Aorta (tissue), 5 donors: ENCODE results near the gene NMNAT1. TPM values are rescaled to one million over a fixed set of nuclear protein-coding genes. Genes with fewer than 3 reads are reported as not detected.
A peak's percentile ranks its signal among the peaks of the same experiment; 100 is the strongest.

ENCODE experiments used
- ATAC-seq: fragments of 200-7000 bp; cut with Tn5 transposase; one replicate; pipeline ENCODE4 v1.9.1; 2022; ENCODE audit warnings: moderate library complexity; ENCODE audit not compliant: low FRiP score
- DNase-seq, 2 donors: peaks; one replicate each; pipeline ENCODE4 v3.0.0-alpha.2; 2020
- H3K27ac ChIP-seq, 2 donors: one replicate each; pipeline ENCODE4 v1.5.1; 2013; ENCODE audit warnings: low read length in 2 of 2, mild to moderate bottlenecking in 2 of 2, moderate library complexity in 2 of 2, control low read depth in 1 of 2, inconsistent platforms in 1 of 2, low read depth in 1 of 2
- H3K27me3 ChIP-seq, 2 donors: one replicate each; pipeline ENCODE4 v1.6.1; 2013; ENCODE audit warnings: control low read depth in 1 of 2, low read length in 1 of 2, mild to moderate bottlenecking in 1 of 2, moderate library complexity in 1 of 2; ENCODE audit not compliant: insufficient read depth in 2 of 2, control insufficient read depth in 1 of 2
- H3K36me3 ChIP-seq, 2 donors: one replicate each; pipeline ENCODE4 v1.6.1; 2013; ENCODE audit warnings: control low read depth in 1 of 2, low read length in 1 of 2, mild to moderate bottlenecking in 1 of 2; ENCODE audit not compliant: insufficient read depth in 2 of 2, control insufficient read depth in 1 of 2
- H3K4me1 ChIP-seq, 2 donors: one replicate each; pipeline ENCODE4 v1.6.1; 2013; ENCODE audit warnings: low read length in 2 of 2, control low read depth in 1 of 2, mild to moderate bottlenecking in 1 of 2, moderate library complexity in 1 of 2; ENCODE audit not compliant: insufficient read depth in 2 of 2, control insufficient read depth in 1 of 2
- H3K4me3 ChIP-seq, 2 donors: one replicate each; pipeline ENCODE4 v1.5.1; 2013; ENCODE audit warnings: low read length in 2 of 2, control low read depth in 1 of 2, mild to moderate bottlenecking in 1 of 2
- H3K9me3 ChIP-seq: one replicate; pipeline ENCODE4 v1.6.1; 2013; ENCODE audit warnings: mild to moderate bottlenecking, low read length; ENCODE audit not compliant: control insufficient read depth
- WGBS, 2 donors: extraction: QIAGEN DNeasy Blood & Tissue Kit; methylation state at CpG; one replicate each; pipeline ENCODE4 v1.1.7; 2013; 5-methylcytosine and 5-hydroxymethylcytosine counted together
- intact Hi-C, 2 donors: fragments of 100-400 bp; cut with DNase I; formaldehyde crosslinking; loops; one replicate each; pipeline versions ENCODE4 v1.14.2 to v1.15.0; 2022
- polyA plus RNA-seq, 2 donors: library from polyadenylated mRNA; stranded (reverse); fragments of 200-250 nt; gene quantifications; one replicate each; pipeline ENCODE4 v1.2.3, GENCODE V29; 2013
- total RNA-seq, 2 donors: library from RNA; stranded (reverse); fragmentation: NEBNext Ultra II Directional; extraction: Animal tissue kit (Norgen Biotek cat#: 25700); gene quantifications; one replicate each; pipeline ENCODE4 v1.2.1, GENCODE V29; 2021
- donor health status: healthy with polysubstance abuse.
- donor health status: Bipolar disorder and iron deficiency.
- donor health status: DM: no; HTN: no; CAD: no.
- donor health status: DM: no; HTN: no; CAD: no.
- donor health status: DM: yes; HTN: yes; CAD: no.

The NMNAT1 gene
- total and polyA plus RNA-seq, 4 donors, result 3.3 to 11.2 (median 5.1) TPM

DNA sequence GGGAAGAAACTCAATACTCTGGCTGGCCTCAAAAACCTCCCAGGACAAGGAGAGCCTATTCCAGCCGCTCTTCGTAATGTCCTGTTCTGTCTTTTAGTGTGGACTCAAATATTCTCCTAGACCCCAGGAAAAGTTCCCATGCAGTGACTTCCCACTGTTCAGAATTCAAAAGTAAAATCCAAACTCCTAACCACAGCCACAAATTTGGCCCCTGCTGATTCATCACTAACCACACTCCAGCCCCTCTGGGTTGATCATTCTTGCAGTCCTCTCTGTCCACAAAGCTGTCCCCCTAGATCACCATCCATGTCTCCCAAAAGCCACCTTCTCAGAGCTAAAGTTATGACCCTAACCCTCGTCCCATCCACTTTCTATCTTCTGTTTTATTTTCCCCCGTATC is 38.3 kb upstream of the NMNAT1 start:
- intact Hi-C loops, result no loop called here
- no peak overlapping the region for H3K27ac ChIP-seq
- ATAC-seq (no peak), DNase-seq (no peak)
- no peaks in the 10 kb centered on the region for H3K27me3 ChIP-seq
- WGBS, 2 donors, result 83 to 87% methylated on average over 4 of the region's 4 CpGs
- H3K36me3 ChIP-seq, result no peaks in the 10 kb centered on the region
- H3K4me1 ChIP-seq, result peaks cover 0 to 4% of the 10 kb centered on the region in 2 donors
- H3K4me3 ChIP-seq, result no peak overlapping the region
- no peaks in the 10 kb centered on the region for H3K9me3 ChIP-seq

DNA sequence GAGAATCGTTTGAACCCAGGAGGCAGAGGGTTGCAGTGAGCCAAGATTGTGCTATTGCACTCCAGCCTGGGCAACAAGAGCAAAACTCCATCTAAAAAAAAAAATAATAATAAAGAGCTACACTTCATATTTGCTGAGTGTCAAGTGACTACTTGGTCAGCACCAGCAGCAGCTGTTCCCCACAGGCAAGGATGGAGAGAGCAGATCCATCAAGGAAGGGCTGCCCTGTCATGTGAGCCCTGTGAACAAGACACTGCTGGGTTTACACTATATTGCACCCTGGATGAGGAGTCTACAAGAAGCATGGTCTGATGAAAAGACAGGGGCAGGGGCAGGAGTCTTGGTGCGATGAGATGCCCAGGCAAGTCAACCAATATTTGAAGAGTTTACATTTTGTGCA is 36.8 kb upstream of the NMNAT1 start:
- 84 to 94% methylated on average over 2 of the region's 2 CpGs for WGBS, 2 donors
- intact Hi-C loops, result no loop called here
- Histone ChIP-seq H3K36me3 (no peaks in the 10 kb centered on the region), H3K27ac (no peak overlapping the region), H3K4me3 (no peak overlapping the region), H3K27me3 (no peaks in the 10 kb centered on the region), H3K9me3 (no peaks in the 10 kb centered on the region), H3K4me1 (peaks cover 0 to 4% of the 10 kb centered on the region in 2 donors)
- ATAC-seq (no peak), DNase-seq (no peak)

DNA sequence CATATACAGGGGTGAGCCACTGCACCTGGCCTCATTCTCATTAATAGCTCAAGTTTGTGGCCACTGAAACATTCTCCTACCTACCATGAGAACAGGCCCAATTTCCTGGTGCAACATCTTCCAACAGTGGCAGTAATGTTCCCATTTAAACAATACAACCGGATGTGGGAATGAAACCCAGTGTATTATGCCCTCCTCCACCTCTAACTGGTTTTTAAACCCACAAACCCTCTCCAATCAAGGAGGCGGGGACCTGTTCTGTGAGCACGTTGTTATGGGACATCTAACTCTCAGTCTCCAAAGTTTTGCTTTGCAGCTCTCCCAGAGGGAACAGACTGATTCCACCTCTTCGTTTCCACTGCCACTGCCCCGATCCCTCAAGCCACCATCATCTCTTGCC is 35.8 kb upstream of the NMNAT1 start:
- Histone ChIP-seq H3K9me3 (no peaks in the 10 kb centered on the region), H3K4me3 (no peak overlapping the region), H3K27me3 (no peaks in the 10 kb centered on the region), H3K4me1 (peaks cover 0 to 4% of the 10 kb centered on the region in 2 donors), H3K36me3 (no peaks in the 10 kb centered on the region), H3K27ac (no peak overlapping the region)
- intact Hi-C loops, result no loop called here
- no peak for ATAC-seq
- DNase-seq, result no peak
- 60 to 73% methylated on average over 5 of the region's 5 CpGs for WGBS, 2 donors

DNA sequence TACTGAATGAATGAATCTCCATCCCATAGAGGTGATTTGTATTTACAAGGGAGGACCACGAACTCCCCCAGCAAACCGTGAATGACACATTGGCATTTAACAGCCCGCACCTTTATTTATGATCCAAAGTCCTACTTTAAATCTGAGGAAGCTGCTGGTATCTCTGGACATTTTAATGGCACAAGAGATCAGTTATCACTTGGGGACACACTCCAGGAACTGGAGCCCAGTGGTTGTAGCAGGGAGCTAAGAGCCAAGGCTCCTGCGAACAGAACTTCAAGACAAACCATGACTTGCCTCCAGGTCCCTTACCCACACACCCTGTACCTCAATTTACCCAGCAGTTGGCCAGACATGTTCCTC is 34.4 kb upstream of the NMNAT1 start:
- H3K27me3 ChIP-seq, result no peaks in the 10 kb centered on the region
- H3K27ac ChIP-seq, result no peak overlapping the region
- peaks cover 0 to 2% of the 10 kb centered on the region in 2 donors for H3K4me1 ChIP-seq
- H3K9me3 ChIP-seq, result no peaks in the 10 kb centered on the region
- intact Hi-C loops, result no loop called here
- peak overlapping the region in 1 of 2 donors; percentile 85 for H3K4me3 ChIP-seq
- DNase-seq (no peak), ATAC-seq (no peak)
- H3K36me3 ChIP-seq, result no peaks in the 10 kb centered on the region
- WGBS, 2 donors, result 68 to 71% methylated on average over 4 of the region's 4 CpGs

DNA sequence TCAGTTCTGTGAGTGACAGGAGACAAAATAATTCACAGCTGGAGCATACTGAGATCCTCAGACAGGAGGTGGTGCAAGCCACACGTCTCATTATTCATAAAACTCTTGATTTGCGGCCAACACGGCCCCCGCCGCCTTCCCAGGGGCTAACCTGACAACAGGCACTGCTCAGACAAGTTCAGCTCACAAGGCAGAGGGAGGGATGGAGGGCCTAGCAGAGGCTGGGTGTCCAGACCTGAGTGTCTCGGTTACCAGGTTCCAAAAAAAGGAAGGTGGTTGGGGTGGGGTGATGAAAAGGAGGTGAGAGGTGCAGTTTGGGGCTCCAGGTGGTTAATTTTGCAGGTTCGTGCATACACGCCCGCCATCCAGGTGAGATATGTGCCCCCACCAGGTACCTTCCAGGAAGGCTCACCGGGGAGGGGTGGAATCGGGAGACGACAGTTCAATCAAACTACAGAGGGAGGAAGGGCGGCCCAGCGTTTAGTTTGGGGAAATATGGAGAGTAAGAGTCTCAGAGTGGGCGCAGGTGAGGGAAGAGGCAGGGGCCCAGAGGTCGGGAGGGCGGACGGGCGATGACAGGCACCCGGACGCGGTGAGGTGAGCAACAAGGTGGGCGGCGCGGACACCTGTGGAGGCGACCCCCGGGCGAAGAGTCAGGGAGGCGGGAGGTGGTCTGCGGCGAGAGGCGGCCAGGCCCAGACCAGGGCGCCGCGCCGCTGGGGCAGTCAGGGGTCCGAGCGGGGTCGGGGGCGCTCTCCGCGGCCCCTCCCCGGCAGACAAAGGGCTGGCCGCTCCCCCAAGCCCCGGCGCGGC is 33.8 kb upstream of the NMNAT1 start:
- intact Hi-C loops, result no loop called here
- 0 to 2% methylated on average over 37 to 47 of the region's 47 CpGs for WGBS, 2 donors

DNA sequence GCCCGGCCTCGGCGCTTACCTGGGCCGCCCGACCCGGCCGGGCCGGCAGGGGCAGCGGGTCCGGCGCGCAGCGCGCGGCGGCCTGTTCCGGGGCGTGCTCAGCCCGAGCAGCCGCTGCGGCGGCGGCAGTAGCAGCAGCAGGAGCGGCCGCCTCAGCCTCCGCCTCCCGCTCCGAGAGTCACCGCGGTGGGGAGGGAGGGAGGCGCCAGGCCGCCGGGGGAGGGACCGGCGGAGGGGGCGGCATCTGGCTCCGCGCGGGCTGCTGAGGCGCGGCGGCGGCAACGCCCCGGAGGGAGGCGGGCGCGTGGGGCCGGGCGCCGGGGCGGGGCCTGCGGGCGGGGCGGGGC is 33.2 kb upstream of the NMNAT1 start, which contains the start of gene CTNNBIP1:
Gene CTNNBIP1 (minus strand): TSS at position 194 of the 347 bp plus-strand sequence. CDS start 38,205 bp downstream, outside the sequence.
- H3K4me1 ChIP-seq, result no peaks in the 10 kb centered on the region
- no peaks in the 10 kb centered on the region for H3K27me3 ChIP-seq
- no peak for ATAC-seq
- WGBS, 2 donors, result 1% methylated on average over 25 to 55 of the region's 55 CpGs
- intact Hi-C loops, result no loop called here
- peak within 1 kb of the TSS; percentile 85 to 90 for H3K4me3 ChIP-seq
- peak within 1 kb of the TSS; percentile 85 to 94 for H3K27ac ChIP-seq
- no peak for DNase-seq
- no peaks in the 10 kb centered on the region for H3K36me3 ChIP-seq
- no peaks in the 10 kb centered on the region for H3K9me3 ChIP-seq

More for the DNA sequence above, 33.8 kb upstream of the NMNAT1 start:
- no peaks in the 10 kb centered on the region for H3K4me1 ChIP-seq
- H3K4me3 ChIP-seq, result peak overlapping the region; percentile 85 to 90
- no peaks in the 10 kb centered on the region for H3K36me3 ChIP-seq
- DNase-seq, result peak; percentile 60 to 82
- ATAC-seq, result no peak
- no peaks in the 10 kb centered on the region for H3K9me3 ChIP-seq
- H3K27me3 ChIP-seq, result no peaks in the 10 kb centered on the region
- no peak overlapping the region for H3K27ac ChIP-seq

DNA sequence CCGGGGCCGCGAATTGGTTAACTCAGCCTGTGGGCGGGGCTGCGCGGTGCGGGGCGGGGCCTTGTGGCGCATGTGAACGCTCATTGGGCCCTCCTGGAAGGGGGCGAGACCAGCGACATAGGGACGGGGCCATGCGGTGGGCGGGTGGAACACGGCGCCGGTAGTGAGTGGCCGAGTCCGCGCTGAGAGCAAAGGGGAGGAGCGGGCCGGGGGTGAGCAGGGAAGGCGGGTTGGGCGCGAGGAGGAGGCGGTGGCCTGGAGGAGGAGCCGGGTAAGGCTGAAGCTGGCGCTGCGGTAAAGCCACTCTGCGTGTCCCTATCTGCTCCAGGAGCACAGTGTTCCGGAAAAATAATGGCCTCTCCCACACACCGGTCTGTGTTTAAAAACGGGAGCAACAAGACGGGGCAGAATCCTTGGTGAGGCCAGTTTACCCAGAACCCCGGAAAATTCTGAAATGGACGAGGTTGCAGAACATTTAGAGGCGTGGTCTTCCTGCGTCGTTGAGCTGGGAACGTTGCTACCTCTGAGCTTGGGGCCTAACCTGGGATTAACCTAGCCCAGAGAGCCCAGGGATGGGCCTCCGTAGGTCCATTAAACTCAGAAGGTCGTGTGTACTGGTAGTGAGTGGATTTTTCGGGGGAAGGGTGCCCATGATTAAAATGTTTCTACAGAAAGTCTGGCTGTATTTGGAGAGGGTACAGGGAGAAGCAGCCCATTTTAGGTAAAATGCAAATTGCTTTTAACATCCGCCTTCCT is 32.7 kb upstream of the NMNAT1 start:
- Histone ChIP-seq H3K4me1 (no peaks in the 10 kb centered on the region), H3K27ac (peak overlapping the region; percentile 85 to 94), H3K9me3 (no peaks in the 10 kb centered on the region), H3K36me3 (no peaks in the 10 kb centered on the region), H3K27me3 (no peaks in the 10 kb centered on the region), H3K4me3 (peak overlapping the region; percentile 56 to 81)
- WGBS, 2 donors, result 0 to 1% methylated on average over 33 to 45 of the region's 45 CpGs
- intact Hi-C loops, result no loop called here
- DNase-seq, result peak; percentile 100
- peak; percentile 100 for ATAC-seq

DNA sequence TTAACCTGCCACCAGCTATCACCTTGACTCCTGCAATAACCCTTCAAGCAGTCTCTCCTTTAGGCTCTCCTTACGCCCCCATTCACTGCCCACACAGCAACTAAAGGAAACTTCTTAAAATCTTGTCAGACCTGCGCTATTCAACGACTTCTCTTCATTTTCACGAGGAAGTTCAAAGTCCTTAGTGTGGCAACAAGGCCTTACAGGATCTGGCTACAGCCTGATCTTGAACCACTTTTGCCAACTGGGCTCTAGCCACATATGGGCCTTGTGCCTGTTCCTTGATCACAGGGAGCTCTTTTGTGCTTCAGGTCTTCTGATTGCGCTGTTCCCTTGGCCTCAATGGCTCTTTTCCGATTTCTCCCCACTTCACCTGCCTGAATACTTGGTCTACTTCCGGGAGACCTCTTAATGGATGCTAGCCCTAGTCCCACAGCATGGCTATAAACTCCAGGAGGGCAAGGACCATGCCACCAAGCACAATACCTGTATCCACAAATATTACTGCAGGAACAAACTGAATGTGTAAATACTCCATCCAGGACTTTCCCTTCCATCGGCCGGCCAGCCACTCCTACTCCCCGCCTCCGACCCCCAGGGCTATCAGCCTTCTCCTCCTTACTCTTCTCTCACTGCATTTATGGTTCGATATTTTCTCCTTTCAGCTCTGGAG is 30.9 kb upstream of the NMNAT1 start:
- no peak overlapping the region for H3K27ac ChIP-seq
- no peaks in the 10 kb centered on the region for H3K4me1 ChIP-seq
- WGBS, 2 donors, result 89 to 90% methylated on average over 12 of the region's 12 CpGs
- no peaks in the 10 kb centered on the region for H3K27me3 ChIP-seq
- DNase-seq, result no peak
- no peak for ATAC-seq
- H3K4me3 ChIP-seq, result no peak overlapping the region
- H3K36me3 ChIP-seq, result no peaks in the 10 kb centered on the region
- H3K9me3 ChIP-seq, result no peaks in the 10 kb centered on the region
- intact Hi-C loops, result no loop called here
